HG02759 (cell line): ENCODE measurements around the gene GZF1.
A peak's percentile ranks its signal among the peaks of the same experiment; 100 is the strongest.

Experiments used
- ATAC-seq: cut with Tn5 transposase; IDR thresholded peaks from one replicate; pipeline ENCODE4 v1.9.1; 2021; ENCODE audit warnings: mild to moderate bottlenecking, moderate library complexity; ENCODE audit not compliant: unreplicated experiment

Gene GZF1

DNA sequence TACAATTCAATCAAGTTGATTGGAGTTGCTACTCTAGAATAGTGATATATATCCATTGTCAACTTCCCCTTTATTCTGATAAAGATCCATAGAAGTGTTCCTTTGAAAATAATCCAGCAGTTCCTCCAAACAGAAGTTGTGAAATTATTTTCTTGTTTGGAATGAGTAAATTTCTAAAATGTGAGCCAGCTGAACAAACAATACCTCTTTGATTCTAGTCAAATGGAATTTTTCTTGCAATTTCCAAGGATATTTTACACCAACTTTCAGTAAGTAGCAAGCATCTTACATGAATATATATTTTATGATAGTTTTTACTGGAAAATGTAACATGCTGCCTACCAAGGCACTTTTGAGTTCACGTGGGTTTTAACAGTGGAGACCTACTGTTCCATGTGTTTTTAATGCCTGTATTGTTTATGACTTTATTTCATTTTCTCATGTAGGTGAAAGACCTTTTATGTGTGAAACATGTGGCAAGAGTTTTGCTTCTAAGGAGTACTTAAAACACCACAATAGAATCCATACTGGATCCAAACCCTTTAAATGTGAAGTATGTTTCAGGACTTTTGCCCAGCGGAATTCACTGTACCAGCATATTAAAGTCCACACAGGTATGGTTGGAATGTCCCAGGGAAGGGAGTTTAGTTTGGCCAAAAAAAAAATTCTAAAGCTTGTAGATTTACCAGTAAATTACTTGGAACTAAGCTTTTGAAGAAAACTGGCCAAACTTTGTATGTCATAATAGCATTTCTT, 6.5 kb downstream of the GZF1 start:
- no peak for ATAC-seq

DNA sequence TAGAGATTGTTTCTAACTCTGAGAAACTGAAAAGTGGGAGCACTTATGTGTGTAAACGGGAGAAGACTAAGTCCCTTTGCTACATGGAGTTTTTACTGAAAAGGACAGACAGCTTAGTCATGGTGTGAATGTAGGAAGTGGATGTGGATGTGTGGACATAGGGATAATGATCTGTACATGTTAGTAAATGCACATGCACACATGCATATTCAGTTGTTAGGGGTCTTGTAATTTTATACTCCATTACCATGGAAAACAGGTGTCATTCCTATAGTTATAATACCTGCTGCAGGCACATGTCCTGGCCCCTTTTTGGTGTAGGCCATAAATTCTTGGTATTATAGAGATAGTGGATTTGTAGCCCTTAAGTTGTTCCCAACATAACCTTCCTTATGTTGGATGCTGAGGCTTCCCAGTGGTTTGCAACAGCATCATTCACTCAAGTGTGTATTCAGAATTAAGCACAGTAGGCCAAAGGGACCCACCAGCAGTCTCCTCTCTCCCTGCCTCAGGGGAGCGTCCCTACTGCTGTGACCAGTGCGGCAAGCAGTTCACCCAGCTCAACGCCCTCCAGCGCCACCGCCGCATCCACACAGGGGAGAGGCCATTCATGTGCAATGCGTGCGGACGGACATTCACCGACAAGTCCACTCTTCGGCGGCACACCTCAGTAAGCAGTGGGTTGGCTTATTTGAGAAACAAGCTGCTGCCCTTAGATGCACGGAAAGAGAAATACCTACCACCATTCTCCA, 7.3 kb downstream of the GZF1 start:
- no peak for ATAC-seq

DNA sequence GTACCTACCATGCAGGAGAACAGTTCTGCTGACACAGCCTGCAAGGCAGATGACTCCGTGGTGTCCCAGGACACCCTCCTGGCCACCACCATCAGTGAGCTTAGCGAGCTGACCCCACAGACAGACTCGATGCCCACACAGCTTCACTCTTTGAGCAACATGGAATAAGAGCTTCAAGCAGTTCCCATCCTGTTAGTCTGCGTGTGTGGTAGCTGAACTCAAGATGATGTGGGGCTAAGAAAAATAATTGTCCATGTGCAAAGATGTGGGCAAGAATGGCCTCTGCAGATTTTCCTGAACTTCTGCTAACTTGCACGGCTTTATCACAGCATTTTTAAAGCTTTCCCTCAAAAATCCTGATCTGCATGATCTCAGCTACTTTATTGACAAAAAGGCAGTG, 8.3 kb downstream of the GZF1 start:
- no peak for ATAC-seq

DNA sequence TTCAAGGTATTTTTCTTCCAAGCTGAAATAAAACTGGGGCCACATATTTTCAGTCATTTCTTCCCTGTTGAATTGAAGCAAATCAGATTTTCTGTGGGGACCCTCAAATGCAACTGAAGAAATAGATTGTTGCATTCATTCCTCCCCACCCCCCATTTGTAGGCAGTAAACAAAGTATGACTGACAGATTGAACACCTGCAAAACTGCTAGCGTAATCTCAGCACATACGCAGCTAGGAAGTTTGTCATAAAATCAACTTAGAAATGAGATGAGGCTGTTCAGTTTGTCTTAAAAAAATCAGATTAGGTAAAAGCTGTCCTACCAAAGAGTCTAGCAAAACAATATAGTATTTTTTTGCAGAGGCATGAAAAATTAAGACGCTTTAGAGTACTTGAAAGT, 8.9 kb downstream of the GZF1 start:
- ATAC-seq: no peak

DNA sequence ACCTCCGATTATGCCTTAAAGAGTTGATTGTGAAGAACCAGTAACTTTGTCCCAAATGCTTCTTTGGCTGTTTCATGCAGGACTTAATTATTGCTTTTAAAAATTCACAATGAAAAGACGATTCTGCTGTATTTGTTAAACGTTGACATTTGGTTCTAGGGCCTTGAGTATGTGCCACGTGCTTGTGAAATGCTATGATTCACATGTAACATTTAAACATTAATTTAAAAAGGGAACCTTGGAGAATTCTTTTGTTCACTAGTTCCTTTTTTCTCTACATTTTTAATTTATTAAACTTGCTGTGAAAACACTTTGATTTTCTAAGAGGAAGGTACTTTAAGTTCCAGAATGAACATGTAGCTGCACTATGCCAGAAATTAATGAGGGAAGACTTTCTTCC, 9.5 kb downstream of the GZF1 start:
- ATAC-seq: no peak

DNA sequence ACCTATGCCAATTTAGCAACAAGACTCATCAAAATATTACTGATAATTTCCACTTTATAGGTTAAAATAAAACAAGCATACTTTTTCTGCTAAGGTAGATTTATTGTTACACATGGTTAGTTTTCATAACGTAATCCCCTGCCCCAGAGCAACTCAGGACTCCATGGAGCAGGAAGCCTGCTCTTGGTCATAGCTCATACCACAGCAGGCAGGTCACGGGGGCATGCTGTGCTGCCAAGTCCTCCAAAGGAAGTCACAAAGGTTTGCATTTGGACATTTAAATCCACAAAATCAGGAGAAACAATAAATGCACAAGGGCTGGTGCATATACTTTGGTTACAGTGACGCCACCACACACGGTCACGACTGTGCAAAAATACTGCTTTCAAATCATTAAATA, 12.5 kb downstream of the GZF1 start:
- no peak for ATAC-seq

DNA sequence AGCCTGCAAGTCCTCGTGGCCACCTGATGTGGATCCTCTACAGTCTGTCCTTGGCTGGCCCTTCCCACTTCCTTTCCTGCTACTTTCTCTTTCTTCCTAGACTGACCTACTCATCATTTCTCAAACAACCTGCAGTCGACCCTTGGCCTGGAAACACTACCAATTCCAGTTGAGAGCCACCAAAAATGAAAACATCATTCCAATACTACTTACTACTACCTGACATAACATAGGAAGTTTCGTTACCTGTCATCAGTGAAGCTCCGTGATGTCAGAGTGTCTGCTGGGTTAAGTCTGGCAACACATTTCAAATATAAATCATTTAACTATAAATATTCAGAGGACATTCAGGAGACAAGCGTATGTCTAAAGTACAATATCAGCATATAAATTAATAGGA, 13.8 kb downstream of the GZF1 start:
- ATAC-seq: no peak

DNA sequence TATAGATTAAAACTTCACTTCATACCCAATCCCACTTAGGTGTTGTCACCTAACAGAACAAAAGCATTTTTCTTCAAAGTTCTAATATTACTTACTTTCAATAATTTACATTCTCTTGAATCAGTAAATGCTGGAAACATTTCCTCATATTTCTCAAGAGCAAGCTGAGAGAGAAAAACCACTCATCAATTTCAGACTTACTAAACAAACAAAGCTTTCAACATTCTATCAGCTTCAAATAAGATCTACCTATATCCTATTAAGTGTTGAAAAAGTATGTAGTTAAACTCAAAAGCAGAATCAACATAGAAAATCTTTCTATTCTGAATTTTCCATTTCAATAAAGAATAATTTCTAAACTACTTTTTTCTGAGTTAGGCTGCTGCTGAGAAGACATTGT, 17.8 kb downstream of the GZF1 start:
- ATAC-seq: no peak

DNA sequence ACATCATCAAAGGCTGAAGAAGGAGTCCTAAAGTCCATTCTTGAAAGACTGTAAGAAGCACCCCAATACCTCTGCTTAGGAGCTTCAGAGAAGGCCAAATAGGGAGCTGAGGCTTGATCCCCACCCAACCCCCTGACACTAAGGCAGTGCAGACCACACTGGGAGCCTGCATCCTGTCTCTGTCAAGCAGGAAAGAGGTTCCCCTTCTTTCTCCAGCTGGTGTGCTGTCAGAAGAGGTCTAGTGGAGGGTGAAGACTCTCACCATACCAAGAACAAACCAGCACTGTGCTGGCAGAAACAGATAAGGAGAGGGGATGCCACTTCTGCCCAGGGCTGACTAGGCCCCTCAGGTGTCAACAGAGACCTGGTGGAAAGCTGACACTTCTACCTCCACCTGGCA, 19.9 kb downstream of the GZF1 start:
- ATAC-seq: no peak

DNA sequence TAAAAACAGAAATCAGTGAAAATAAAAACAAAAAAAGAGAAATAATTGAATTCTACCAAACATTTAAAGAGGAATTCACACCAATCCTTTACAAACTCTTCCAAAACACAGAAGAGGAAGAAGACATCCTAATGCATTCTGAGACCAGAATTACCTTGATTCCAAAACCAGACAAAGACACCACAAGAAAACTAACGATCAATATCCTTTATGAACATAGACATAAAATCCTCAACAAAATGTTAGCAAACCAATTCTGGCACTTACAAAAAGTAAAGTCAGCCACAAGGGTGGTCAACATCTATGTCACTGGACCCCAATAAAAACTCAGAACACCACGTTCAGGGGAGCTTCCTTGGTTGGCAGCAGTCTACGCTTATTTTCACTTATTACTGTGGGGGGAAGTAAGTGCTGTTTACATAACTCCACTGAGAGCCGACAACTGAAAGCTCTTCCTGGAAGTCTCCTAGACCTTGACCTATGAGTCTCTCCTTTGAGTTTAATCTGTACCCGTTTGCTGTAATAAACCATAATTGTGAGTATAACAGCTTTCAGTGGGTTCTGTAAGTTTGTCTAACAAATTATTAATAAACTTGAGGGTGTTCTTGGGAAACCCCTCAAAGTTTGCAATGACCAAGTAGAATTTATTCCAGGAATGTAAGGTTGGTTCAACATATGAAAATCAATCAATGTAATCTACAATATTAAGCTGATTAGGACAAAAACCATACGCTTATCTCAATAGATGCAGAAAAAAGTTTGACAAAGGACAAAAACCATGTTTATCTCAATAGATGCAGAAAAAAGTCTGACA, 24.5 kb downstream of the GZF1 start:
- ATAC-seq: no peak

DNA sequence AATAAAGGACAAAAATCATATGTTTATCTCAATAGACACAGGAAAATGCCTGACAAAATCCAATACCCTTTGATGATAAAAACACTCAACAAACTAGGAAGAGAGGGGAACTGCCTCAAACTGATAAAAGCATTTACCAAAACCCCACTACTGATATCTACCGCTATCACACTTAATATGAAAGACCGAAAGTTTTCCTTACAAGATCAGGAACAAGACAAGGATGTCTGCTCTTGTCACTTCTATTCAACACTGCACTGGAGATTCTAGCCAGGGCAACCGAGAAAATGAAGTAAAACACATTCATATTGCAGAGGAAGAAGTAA, 25.1 kb downstream of the GZF1 start:
- ATAC-seq: no peak

DNA sequence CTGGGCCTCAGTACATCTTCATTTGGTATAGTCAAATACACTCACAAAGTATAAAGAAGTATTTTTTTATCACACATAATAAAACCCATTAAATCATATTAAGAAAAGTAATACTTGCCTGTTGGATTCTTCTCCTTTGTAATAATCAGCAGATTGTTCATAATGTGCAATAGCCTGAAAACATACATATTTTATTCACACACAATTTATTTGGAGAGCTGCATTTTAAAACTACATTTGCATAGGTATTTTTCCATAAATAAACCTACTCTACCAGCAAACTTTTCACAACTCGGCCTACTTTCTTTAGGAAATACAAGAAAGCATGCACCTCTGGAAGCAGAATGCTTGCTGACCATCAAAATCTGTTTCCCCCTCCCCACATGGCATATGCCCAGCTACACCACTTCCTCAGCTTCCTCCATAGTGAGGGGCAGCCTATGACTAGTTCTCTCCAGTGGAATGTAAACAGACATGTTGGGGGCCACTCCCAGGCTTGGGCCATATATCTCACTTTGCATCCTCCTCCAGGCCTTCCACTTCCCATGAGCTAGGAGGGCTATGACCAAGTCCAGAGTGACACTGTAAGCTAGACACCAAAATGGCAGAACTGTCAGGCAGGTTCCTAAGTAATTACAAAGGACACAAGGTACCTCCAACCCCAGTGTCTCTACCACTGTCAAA, 28.3 kb downstream of the GZF1 start:
- no peak for ATAC-seq

DNA sequence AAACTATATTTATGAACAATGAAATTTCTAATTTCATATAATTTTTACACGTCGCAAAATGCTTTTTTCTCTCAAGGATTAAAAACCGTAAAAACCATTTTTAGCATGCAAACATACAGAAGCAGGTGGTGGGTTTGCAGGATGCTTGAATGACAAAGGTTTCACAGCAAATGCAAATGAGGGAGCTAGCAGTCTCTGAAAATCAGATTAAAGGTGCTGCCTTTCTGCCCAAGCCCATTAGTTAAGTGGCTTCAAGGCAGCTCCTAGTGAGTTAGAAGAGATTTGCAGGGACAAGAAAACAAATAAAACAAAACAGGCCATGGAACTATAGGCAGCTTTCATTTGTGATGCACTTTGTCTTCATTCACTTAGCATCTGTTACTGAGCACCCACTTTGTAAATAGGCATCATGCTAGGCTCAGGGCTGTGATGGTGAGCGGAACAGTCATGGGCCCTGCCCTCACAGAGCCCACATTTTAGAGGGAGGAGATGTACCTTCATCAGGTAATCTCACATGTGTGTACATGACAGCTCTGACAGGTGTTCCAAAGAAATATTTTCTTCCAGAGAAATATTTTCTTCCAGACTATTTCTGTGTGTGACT, 29.8 kb downstream of the GZF1 start:
- ATAC-seq: no peak

DNA sequence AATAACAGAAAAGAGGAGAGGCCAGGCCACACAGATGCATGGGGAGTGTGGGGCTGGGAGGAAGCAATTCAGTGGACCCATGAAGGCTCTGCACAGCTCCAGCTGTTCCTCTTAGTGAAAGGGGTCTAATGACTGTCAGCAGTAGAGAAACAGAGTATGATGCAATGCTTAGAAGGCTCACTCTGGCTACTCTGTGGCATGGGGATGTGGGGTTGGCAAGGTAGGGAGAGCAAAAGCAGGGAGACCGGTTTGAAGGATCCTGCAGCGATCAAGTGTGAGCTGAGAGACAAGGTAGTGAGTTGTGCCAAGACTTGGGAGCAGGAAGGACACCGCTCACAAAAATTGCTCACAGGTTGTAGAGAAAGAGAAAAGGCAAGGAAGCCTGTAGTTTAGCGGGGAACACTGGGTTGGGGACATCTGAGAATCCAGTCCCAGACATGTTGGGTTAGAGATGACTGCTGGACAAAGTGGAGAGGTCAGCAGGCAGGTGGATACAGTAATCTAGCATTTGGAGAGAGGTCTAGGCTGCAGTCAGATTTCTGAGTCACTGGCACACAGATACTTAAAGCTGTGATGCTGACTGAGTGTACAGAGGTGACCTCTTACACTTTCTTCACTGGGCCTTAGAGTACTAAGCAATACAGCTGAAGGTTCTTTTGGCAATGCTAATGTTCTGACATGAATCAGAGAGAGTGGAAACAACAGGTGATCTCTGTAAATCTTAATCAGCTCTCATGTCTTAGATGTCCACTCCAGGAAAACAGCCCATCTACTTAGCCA, 32.2 kb downstream of the GZF1 start:
- no peak for ATAC-seq

DNA sequence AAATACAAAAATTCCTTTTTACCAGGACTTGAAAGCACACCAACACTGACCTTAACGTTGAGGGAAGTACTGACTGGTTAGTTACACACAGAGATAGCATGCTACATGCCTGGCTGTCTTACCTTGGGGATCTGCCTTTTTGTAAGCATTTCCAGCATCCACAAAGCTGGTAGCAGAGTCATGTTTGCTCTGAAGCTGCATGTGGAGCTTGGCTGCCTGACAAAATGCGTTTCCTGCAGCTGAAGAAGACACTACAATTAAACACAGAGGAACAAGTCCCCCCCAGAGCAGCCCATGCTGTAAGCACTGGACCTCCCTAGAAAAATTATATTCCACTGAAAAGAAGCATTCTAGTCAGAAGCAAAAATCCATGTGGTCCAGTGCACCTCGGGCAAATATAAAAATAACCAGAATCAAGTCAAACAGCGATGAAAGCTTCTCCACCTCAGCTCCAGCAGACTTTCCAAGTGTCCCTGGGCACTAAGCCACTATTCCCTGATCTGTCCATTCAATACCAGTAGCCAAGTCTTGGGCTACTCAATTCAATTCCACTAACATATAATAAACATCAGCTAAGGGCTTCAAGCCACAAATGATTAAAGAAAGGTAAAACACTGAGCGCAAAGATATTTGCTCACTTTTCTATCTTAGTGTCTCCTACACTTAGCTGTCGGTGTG, 35.1 kb downstream of the GZF1 start:
- ATAC-seq: no peak

DNA sequence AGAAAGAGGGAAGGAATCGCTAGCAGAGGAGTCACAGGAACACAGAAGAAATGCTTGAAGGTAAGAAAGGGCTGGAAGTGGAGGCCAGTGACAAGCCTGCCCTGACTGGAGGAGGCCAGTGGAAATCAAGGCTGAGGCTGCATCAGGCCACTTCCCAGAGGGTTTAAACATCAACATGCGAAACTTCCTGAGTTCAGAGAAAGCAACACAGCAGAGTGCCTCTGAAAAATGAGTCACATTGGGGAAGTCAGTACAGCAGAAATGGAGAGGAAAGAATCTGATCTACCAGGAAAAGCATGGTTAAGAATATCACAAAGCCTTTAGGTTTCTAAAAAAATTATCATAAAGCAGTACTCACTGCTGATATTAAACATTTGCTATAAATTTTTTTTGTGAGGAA, 36.0 kb downstream of the GZF1 start:
- ATAC-seq: no peak

DNA sequence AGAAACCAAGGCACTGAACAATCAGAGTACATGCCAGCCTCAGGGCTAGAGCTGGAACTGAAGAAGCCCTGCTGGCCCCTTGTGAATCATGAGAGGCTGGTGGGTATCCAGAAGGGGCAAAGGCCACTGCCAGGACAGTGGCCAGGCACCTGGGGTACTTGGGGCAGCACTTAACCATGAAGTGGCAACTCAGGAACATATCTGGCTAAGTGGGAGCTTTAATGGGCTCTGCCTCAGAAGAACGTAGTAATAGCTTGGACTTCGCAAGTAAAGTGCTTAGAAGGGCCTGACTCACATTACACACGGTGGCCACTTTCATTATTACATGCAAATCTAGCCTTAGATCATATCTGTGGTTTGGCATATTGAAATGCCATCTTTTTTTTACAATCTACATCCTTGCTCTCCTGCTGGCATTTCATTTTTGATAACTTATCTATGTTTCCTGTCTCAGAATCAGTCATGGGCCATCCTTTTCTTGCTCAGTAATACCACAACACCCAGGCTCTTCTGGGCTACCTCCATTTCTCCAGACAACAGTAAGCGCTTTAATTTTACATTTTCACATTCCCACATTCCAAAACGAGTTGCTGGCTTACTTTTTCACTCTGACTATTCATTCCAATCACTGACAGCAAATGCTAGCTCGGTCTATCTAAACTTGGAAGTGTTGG, 37.7 kb downstream of the GZF1 start:
- peak; percentile 61 for ATAC-seq

DNA sequence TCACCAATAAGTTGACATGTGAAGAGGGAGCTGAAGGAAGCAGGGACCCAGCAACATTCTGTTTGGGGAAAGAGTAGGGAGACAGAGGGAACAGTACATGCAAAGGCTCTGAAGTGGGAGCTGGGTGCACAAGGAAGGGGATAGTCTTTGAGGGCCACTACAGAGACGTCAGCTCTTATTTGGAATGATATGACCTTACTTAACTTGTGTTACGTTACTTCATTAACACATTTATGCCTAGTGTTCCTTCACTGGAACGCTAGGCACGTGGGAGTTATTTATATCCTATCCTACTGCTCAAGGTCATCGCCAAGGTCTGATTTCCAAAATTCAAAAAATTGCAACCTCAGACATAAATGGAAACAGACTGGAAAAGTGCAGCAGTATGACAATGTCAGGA, 39.1 kb downstream of the GZF1 start:
- ATAC-seq: no peak

DNA sequence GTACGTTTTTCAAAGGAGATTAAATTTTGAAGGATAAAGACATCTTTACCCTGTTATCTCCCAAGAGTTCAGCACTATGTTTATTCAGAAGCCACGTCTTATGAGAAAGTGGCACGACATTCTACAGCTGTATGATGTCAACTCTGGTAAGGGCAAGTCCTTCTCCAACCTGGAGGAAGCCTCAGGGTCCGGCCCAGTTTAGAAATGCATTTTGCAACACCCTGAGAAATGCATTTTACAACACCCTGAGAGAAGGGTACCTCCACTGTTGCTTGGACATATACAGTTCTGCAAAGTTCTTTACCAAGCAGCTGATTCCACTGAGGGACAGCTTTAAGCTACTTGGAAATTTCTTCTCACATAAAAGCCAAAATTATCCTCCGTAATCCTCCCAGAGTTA, 41.8 kb downstream of the GZF1 start:
- no peak for ATAC-seq
